ENCODE results near the gene SGMS1.

Gene SGMS1

DNA sequence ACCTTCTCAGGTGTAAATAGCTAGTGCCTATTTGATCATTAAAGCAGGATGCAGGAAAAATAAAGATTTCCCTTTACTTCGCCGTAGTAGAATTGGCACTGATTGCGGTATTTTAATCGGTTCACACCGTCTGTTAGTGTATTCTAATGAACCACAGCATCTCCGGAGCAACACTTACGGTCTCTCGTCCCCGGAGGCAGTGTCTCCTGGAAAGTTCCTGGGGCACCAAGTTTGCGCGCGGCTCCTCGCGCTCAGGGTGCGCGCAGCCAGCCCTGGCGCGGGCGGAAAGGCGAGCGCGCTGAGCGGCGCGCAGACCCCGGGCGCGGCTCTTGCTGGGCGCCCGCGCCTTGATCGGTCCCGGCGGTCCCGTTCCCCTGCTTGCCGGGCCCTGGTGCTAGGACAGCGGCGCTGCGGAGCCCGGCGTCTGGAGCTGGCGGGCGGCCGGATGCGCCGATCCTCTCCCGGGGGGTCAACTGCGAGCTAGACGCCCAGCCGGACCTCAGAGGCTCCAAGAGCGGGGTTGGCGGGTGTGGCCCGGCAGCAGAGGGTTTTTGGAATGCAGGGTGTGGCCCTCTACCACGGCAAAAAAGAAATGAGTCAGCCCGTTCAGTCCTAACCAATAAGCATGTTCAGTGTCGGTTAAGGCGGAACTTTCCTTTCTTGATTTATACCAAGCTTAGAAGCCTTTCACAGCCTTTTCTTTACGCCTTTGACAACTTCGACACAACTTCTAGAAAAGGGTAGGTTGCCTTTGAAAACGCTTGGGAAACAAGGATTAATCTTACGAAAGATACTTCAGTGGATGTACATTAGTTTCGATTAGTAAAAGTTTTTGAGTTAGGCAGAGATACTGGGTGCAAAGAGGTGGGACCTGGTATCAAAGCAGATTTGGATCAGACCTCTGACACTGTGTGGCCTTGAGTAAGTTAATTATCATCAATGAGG lies 205.6 kb downstream of the SGMS1 start:
- DNase-seq = no peak

DNA sequence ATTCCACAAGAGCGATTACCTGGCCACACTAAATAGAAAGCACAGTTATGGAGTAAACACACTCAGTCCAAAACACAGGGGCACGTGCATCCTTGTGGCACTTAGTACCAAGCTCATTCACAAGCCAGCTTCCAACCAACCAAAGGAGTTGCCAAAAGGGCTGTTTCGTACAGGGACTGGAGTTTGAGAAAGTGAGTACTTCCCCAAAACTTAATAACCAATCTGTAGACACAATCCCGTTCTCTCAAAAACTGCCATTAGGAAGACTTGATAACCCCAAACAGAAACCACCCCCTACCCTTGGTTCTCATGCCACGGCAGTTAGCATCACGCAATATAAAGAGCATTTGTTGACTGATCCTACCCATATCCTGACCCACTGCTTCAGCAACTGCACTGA lies 206.3 kb downstream of the SGMS1 start:
- DNase-seq = no peak

DNA sequence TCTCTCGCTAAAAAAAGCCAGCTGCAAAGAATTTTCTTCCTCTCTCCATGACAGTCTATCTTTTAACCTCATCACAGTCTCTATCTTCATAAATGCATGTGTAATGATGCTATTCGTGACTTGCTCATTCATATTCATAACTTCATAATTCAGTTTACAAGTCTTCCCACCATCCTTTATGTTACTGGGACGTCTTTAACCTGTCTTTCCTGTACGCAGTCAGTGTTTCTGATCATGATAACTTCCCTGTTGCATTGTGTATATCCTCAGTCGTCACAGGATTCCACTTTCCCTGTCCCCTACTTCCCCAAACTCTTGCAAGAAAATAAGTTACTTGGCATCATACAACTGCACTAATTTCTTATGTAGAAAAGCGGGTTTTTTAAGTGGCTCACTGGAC lies 206.9 kb downstream of the SGMS1 start:
- DNase-seq = no peak

DNA sequence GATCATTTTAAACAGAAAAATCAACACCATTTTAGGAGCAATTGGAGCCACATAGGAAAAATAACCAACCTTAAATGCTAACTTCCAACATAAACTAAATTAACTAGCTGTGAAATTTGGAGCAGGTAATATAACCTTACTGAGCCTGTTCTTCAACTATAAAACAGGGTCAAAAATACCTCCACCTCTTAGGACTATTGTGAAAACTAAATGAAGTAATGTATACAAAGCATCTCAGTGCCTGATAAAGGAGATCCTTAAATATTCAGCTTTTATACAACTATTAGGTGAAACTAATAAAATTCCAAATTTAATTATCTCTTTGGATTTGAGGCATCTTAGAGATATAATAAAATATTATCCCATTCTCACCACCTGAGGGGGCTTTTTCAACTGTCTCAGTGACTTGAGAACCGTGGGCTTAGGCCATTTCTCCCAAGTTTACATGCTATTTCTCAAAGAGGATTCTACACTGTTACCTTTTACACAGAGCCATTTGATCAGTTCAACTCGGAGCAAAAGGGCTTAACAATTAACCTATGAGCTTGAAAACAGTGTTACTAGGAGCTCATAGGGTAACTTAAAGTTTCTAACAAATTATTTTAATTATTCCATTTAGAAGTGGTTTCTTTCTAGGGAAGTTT lies 207.5 kb downstream of the SGMS1 start:
- no peak for DNase-seq

DNA sequence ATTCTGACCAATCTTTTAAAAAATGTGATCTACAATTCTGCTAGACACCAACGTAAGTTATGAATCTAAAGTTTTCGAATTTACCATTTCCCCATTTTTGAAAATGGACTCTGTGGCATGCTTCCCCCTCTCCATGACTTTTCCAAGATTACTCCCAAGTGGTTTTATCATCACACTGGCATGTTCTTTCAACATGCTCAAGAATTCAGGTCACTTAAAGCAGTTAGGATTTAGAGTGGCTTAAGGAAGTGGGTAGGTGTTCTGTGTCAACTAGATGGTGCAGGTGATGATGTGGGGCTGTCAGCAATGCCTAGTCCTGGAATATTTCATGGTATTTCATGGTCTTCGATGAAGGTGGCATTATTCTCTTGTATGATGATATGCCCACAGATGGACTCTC lies 208.5 kb downstream of the SGMS1 start:
- no peak for DNase-seq

DNA sequence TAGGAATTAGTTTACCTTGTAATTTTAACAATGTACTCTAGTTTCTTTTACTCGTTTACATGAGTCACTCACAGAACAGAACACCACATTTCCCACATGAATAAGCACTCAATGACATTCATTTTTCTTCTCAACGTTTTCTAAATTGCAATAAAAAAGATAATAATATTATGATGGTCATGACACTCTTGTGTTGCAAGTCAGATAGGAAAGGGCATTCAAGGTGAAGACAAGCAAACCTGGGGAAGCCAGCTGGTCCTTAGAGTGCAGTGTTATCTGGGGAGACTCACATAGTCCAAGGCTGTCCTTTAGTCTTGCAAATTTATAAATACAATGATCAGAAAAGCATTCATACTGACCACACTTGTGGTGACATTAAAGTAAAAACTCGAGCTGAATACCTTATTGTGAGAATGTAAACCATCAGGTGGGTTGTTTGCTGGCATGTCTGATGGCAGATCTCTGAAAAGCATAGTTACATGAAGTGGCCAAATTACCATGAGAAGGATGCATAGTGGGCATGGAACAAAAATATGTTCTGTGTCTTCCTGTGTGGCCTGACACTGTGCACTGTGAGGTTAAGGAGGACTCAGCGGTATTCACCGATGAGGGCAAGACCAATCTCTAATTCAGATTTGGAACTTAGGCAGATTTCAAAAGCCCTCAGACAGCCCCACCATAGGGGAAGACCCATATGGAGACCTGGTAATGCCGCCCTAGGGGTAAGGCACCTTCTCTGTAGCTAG lies 213.5 kb downstream of the SGMS1 start:
- DNase-seq = no peak

DNA sequence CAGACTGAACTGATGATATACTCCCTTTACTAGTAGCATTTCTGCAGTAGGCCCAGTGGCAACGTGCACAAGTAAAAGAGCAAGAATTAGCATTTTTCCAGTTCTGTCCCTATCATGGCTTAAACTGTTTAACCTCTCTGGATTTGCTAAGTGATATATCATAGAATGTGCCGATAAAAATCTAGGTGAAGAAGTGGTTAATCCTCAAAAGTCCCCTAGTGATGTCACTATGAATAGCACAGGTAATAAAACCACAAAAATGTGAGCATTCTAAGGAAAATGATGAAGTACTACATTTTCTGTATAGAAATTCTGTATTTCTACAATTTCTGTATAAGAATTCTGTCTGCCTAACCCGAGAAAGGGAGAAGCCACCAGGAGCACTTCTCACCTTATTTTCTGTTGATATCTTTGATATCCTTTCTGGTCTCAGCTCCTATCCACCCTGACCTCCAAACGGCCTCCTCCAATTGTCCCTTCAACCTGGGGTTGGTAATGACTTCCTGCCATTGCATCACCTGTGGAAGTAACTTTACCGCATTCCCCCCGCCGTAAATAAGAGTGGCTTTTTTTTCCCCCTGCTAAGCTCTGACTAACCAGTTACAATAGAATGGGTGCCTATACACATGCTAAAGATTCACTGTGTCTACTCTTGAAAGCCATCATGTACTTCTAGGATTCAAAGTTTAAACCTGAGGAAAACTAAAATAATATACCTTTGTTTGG lies 216.5 kb downstream of the SGMS1 start:
- no peak for DNase-seq

DNA sequence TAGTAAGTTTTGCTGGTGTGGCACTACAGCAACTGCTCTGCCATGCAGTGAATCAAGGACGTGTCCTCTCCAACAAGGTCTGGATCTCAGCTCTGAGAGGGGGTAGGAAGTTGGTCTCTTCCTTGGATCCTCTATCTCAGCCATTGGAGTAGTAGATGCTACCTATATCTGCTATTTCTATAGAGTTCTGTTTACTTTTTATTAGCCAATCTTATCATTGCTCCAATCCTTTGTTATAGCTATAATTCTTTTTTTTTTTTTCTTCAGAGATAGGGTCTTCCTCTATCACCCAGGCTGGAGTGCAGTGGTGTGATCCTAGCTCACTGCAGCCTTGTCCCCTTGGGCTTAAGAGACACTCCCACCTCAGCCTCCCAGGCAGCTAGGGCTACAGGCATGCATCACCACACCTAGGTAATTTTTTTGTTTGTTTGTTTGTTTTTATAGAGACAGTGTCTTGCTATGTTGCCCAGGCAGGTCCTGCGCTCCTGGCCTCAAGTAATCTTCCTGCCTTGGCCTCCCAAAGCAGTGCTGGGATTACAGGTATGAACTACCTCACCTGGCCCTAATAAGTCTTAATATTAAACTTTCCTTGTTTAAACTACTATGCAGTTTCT lies 217.2 kb downstream of the SGMS1 start:
- no peak for DNase-seq

DNA sequence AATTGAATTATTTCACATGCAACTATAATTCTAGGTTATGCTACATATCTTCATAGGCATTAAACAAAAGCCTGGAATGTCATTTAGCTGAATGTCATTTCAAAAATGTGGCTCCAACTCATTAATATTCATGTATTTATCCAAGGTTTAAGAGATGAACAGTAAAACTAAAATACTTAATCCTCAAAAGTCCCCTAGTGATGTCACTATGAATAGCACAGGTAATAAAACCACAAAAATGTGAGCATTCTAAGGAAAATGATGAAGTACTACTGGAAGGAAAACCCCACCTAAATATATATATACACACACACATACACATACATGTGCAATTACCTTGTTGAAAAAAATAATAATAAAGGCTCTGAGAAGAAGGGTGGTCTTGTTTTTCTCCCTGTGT lies 218.0 kb downstream of the SGMS1 start:
- no peak for DNase-seq

DNA sequence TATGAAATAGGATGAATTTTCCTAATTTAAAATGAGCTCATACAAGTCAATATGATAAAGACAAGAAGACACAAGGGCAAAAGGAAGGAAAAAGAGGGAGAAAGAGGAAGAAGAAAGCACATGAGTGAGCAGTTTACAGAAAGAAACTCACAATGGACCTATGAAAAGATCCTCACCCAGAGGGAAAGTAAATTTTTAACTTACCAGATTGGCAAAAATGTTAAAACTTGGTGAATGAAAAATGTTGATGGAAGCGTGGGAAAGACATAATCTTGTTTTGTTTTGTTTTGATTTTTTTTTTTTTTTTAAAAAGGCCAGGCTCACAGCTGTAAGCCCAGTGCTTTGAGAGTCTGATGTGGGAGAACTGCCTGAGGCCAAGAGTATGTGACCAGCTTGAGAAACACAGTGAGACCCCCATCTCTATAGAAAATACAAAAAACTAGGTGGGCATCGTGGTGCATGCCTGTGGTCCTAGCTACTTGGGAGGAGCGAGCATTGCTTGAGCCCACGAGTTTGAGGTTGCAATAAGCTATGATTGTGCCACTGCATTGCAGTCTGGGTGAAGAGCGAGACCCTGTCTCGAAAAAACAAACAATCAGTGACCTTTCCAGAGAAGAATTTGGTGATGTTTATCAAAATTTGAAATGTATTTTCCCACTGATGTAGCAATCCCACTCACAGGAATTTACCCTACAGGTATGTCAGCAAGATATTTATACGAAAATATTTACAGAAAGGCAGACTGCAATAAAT lies 219.6 kb downstream of the SGMS1 start:
- no peak for DNase-seq

DNA sequence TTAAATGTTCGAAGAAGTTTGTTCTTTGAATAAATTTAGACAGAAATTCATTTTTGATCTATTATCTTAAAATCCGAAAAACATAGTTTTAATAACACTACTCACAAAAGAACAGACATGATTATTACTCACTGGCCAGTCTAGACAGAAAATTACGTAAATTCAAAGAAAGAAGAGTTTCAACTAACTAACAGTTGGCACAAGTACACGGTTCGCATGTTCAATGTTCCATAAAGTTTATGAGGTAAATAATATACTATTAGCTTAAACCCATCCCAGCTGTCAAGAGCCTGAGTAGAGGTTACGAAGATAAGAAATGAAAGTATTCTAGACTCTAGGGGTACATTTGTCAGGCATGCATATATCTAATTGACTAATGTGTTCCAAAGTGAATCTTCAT lies 220.7 kb downstream of the SGMS1 start:
- DNase-seq = no peak

DNA sequence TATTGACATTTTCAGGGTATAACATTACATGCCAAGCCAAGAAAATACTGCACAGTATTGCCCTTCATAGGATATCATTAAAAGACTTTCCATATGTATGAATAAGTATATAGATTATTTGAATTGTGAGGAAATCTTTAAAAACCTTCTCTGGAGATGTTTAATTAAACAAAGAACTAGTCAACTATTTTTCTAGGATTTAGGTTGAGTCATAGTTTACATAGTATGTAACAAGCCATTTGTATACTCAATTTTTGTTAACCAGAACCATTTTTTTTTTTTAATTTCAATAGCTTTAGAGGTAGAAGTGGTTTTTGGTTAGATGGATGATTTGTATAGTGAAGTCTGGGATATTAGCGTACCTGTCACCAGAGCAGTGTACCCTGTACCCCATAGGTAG lies 221.3 kb downstream of the SGMS1 start:
- no peak for DNase-seq

DNA sequence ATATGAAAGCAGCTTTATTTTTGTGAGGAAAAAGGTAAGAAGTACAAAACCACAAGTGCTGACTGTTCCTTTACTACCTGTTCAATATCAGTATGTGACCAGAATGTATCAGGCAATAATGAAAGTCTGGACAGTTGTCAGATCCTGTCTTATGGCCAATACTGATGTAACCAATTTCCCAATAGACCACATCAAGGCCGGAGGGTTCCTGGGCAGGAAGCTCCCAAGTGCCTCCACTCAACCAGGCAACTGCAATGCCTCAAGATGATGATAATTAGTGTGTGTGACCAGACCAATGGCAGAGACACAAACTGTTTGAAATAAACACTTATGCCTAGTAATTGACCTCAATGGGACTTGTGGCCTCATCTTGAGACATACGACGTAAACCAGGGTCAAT lies 223.1 kb downstream of the SGMS1 start:
- DNase-seq = no peak

DNA sequence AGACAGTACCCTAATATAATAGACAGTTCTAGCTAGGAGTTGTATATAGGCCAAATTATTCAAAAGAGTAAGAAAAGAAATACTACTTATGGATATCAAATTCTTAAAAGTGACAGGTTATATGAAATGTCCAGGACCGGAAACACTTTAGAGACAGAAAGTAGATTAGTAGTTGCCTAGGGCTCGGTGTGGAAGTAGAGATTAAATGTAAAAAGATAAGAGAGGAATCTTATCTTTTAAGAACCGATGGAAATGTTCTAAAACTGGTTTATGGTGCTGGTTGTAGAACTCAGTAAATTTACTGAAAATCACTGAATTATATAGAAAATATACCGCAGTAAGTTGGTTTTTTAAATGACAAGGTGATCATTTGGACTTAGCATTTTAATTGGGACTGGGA lies 224.9 kb downstream of the SGMS1 start:
- no peak for DNase-seq

DNA sequence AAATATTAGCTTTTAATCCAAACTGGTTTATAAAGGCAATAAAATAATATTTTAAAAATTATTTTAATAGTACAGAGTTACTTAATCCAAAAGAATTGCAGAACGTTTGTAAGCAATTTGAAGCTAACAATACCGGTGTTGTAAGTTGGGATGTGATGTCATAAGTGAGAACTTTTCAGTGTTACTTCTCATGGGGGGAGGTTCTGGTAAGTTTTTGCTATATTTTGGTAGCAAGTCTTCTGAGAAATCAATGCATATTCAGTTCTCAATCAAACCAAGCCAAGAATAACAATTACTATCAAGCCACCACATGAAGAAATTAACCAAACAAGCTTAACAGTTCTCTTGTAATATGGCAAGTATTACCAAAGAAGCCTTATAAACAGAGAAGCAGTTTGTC lies 225.4 kb downstream of the SGMS1 start:
- DNase-seq = no peak

DNA sequence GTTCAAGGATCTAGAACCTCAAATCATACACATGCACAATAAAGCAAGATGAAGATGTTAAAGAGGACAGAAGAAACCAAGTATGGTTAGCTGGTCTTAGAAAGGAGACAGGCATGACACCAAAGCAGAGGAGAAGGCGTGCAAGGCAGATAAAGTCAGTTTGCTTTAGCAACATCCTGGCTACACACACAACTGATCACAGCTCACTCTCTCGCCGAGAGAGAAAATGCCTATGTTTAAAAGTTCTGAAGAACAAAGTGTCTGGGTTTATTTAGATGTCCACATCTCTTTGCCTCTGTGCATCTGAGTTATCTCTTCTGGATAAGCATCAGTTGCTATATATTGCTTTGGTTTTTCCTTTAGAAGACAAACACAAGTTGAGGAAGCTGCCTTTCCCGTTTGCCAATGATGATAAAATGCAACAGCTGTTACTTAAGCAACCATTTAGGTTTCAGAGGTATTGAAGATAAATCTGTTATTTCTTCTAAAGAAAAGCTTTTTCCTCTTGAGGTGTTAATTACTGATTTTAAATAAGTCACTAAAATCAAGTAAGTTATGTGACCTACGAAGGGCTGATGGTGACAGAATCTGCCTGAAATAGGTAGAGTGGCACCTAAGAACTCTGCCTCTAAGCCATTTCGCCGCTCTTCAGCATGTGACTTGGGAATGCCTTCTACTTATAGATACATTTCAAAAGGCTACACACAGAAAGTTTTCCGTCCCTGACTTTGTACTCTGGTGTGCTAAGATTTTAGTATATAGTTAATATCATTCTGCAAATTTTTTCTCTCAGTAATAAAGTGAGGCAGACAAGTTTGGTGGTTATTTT lies 226.2 kb downstream of the SGMS1 start:
- no peak for DNase-seq

DNA sequence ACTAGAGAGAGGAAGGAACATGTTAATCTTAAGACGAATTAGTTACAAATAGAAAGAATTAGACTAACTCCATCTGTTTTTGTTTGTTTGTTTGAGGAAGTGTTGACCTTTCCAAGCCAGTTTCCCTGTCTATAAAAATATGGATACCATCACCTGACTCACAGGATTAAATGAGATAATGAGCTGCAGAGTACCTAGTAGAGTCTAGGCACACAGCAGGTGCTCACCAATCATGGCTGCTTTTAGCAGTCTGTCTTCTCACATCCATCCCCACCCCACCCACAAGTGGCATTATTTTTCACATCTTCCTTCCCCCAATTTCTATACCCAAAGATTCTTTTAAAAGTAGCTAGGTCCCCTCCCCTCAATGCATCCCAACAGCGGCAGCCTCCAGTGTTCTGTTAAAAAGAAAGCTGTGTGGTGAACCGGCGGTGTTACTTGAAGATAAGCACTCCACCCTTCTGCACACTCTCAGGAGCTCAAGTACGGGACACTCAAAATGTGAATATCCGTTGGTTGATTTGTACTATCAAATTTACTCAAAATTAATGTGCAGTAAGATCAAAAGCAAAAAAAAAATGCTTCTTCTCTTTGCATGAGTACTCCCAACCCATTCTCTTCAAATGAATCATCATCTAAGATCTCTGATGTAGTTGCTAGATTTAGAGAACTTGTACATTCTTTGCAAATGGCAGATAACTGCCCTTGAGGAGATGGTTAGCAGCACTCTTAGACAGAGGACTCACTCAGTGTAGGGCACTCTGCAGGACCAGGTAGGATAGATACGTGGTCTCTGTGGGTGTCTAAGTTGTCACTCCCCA lies 227.1 kb downstream of the SGMS1 start:
- no peak for DNase-seq

DNA sequence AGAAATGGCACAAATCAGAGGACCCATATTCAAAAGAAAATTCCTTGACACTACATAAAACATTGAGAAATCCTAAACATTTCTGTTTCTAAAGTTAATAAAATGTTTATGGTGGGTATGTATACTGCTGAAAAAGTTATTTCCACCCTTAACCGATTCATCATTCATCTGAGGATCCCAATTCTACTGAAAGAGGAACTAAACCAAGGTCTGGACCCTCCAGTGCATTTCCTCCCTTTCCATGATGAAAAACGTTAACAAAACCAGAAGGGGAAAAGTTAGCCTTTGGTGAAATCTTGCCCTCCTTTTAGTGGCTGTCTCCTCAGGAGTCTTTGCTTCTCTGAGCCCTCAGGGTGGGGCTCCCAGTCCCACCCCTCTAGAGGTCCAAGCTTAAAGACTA lies 227.9 kb downstream of the SGMS1 start:
- no peak for DNase-seq

DNA sequence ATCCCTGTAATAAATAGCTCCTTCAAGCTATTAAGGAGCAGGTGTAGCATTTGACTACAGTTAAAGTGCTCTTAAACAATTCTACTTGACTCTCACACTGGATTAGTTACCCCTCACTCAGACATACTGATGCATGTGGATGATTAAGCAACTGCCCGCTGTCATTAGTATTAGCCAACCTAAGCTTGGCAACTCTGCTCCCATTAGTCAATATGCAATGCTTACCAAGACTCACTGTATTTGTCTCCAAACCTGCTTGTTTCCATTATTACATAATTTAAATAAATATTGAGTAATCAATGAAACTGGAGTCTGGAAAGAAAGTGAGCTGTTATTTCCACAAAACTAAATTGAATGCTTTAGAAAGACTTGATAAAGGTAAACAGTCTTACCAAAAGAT lies 228.5 kb downstream of the SGMS1 start:
- peak; percentile 13 for DNase-seq

DNA sequence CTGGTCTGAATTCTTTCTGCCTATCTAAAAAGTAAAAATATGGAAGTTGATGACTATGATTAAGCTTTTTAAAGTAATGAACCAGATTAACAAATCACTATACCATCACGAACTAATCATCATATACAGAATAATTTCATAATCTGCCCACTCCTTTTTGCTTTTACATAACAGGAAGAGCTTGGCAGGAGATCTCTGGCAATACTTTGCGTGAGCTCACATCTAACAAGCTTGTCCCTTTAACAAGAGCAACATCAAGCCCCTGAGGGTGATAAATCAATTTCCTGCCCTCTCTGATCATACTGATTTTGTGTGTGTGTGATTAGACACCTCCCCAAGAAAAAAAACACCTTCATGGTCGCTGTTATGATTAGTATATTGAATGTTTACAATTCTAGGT lies 228.9 kb downstream of the SGMS1 start:
- no peak for DNase-seq
